ENCODE measurements around the gene PRKCB.

GRCh38 chr16:23898682-23899430, 63.1 kb downstream of the PRKCB start:
- TF ChIP-seq CTCF (IDR thresholded peaks at IDR 0.05) (no peak), POLR2A (IDR thresholded peaks at IDR 0.05) (no peak)

Data from testis (tissue), 2 donors.